Trophoblast cell (in vitro differentiated cells and primary cell): ENCODE data around the gene GPR143.
A peak's percentile ranks its signal among the peaks of the same experiment; 100 is the strongest.
"Not testable (repeated sequence)": the region's sequence is repeated elsewhere in the genome, so short reads cannot be mapped to it uniquely, and the experiment has no call there.

Experiments used
- DNase-seq, 2 donors: peaks; one replicate each; pipeline ENCODE4 v3.0.0-alpha.2; 2016
- H2AFZ ChIP-seq: 2 replicates; pipeline ENCODE4 v1.6.1; 2013; ENCODE audit warnings: low read length, moderate library complexity, mild to moderate bottlenecking; ENCODE audit not compliant: insufficient read depth, poor library complexity
- H2AK5ac ChIP-seq: 2 replicates; pipeline ENCODE4 v1.6.1; 2013; ENCODE audit warnings: mild to moderate bottlenecking, low read length
- H2BK120ac ChIP-seq: 2 replicates; pipeline ENCODE4 v1.6.1; 2013; ENCODE audit warnings: low read length, mild to moderate bottlenecking, moderate library complexity; ENCODE audit not compliant: insufficient read depth, poor library complexity
- H2BK12ac ChIP-seq: 2 replicates; pipeline ENCODE4 v1.6.1; 2013; ENCODE audit warnings: mild to moderate bottlenecking, low read length, moderate library complexity
- H2BK5ac ChIP-seq: 2 replicates; pipeline ENCODE4 v1.6.1; 2013; ENCODE audit warnings: low read length, low read depth, moderate library complexity, mild to moderate bottlenecking; ENCODE audit not compliant: poor library complexity
- H3K14ac ChIP-seq: 2 replicates; pipeline ENCODE4 v1.6.1; 2013; ENCODE audit warnings: mild to moderate bottlenecking, low read length
- H3K18ac ChIP-seq: 2 replicates; pipeline ENCODE4 v1.6.1; 2013; ENCODE audit warnings: mild to moderate bottlenecking, low read length
- H3K23ac ChIP-seq: 2 replicates; pipeline ENCODE4 v1.6.1; 2013; ENCODE audit warnings: low read length
- H3K27ac ChIP-seq: 2 replicates; pipeline ENCODE4 v1.5.1; 2013; ENCODE audit warnings: low read depth, mild to moderate bottlenecking, inconsistent platforms, low read length, moderate library complexity
- H3K27me3 ChIP-seq: 2 replicates; pipeline ENCODE4 v1.6.1; 2013; ENCODE audit warnings: inconsistent platforms, mild to moderate bottlenecking, low read length, moderate library complexity; ENCODE audit not compliant: insufficient read depth
- H3K36me3 ChIP-seq, 2 experiments: 1 replicate in 1 of 2; 2 replicates in 1 of 2; pipeline ENCODE4 v1.6.1; 2013; ENCODE audit warnings: low read length in 2 of 2, mild to moderate bottlenecking in 2 of 2, moderate library complexity in 1 of 2; ENCODE audit not compliant: insufficient read depth in 2 of 2, control insufficient read depth in 1 of 2
- H3K4ac ChIP-seq: 2 replicates; pipeline ENCODE4 v1.6.1; 2013; ENCODE audit warnings: low read depth, mild to moderate bottlenecking, low read length, moderate library complexity
- H3K4me1 ChIP-seq, 2 experiments: 1 replicate in 1 of 2; 2 replicates in 1 of 2; pipeline ENCODE4 v1.6.1; 2013; ENCODE audit warnings: low read length in 2 of 2, mild to moderate bottlenecking in 2 of 2, moderate library complexity in 1 of 2; ENCODE audit not compliant: insufficient read depth in 2 of 2, control insufficient read depth in 1 of 2
- H3K4me2 ChIP-seq: 2 replicates; pipeline ENCODE4 v1.6.1; 2013; ENCODE audit warnings: inconsistent platforms, mild to moderate bottlenecking, low read length, moderate library complexity
- H3K4me3 ChIP-seq: 2 replicates; pipeline ENCODE4 v1.5.1; 2013; ENCODE audit warnings: mild to moderate bottlenecking, low read depth, low read length, inconsistent platforms
- H3K79me1 ChIP-seq: one replicate; pipeline ENCODE4 v1.6.1; 2013; ENCODE audit warnings: low read length
- H3K79me2 ChIP-seq: 2 replicates; pipeline ENCODE4 v1.6.1; 2013; ENCODE audit warnings: low read length, mild to moderate bottlenecking; ENCODE audit not compliant: control insufficient read depth, insufficient read depth, poor library complexity
- H3K9ac ChIP-seq: 2 replicates; pipeline ENCODE4 v1.6.1; 2013; ENCODE audit warnings: mild to moderate bottlenecking, low read length
- H3K9me3 ChIP-seq: 2 replicates; pipeline ENCODE4 v1.6.1; 2013; ENCODE audit warnings: low read depth, mild to moderate bottlenecking, control low read depth, inconsistent platforms, low read length; ENCODE audit not compliant: insufficient read depth
- H4K12ac ChIP-seq: 2 replicates; pipeline ENCODE4 v1.6.1; 2013; ENCODE audit warnings: low read depth, mild to moderate bottlenecking, low read length, moderate library complexity
- H4K8ac ChIP-seq: 2 replicates; pipeline ENCODE4 v1.6.1; 2013; ENCODE audit warnings: low read depth, mild to moderate bottlenecking, low read length, moderate library complexity
- H4K91ac ChIP-seq: one replicate; pipeline ENCODE4 v1.6.1; 2013; ENCODE audit warnings: low read depth, mild to moderate bottlenecking, low read length, moderate library complexity
- WGBS: extraction: QIAGEN DNeasy Blood & Tissue Kit; methylation state at CpG from one replicate; pipeline ENCODE4 v1.1.7; 2013; ENCODE audit warnings: missing lambda C conversion rate; ENCODE audit not compliant: insufficient read length, insufficient coverage; ENCODE audit errors: extremely low coverage; 5-methylcytosine and 5-hydroxymethylcytosine counted together

Gene GPR143

DNA sequence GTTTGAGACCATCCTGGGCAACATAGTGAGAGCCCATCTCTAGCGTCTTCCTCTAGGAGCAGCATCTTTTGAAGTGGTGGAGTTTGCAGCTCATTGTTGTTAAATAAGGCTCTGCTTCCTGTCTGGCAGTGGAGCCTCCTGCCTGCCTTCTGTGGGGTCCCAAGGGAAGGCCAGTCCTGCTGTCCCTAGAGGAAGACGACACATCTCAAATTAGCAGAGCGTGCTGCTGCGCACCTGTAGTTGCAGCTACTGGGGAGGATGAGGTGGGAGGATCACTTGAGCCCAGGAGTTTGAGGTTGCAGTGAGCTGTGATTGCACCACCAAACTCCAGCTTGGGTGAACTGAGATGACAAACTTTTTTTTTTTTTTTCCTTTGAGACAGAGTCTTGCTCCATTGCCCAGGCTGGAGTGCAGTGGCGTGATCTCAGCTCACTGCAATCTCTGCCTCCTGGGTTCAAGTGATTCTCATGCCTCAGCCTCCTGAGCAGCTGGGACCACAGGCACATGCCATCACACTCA lies 2.7 kb upstream of the GPR143 start:
- H2BK12ac ChIP-seq, result not testable (repeated sequence)
- WGBS, result no CpG with 5 or more reads among the region's 5 CpGs

GRCh38 chrX:9767375-9767774 lies 1.7 kb upstream of the GPR143 start:
- Histone ChIP-seq H3K27me3 (no peaks in the 10 kb centered on the region), H3K4me3 (no peak overlapping the region), H2BK12ac (no peak overlapping the region), H3K14ac (no peak overlapping the region), H3K9me3 (no peaks in the 10 kb centered on the region), H3K79me1 (peaks cover 4% of the 10 kb centered on the region), H3K27ac (no peak overlapping the region), H3K23ac (no peak overlapping the region), H2AFZ (no peak overlapping the region), H2AK5ac (no peak overlapping the region), H4K12ac (no peak overlapping the region), H3K4me2 (no peak overlapping the region), H2BK5ac (no peak overlapping the region), H4K8ac (no peak overlapping the region), H3K9ac (no peak overlapping the region), H3K4me1 (peaks cover 4 to 7% of the 10 kb centered on the region in 2 experiments), H3K18ac (no peak overlapping the region), H3K79me2 (peaks cover 4% of the 10 kb centered on the region), H4K91ac (no peak overlapping the region), H2BK120ac (no peak overlapping the region), H3K36me3 (no peaks in the 10 kb centered on the region), H3K4ac (no peak overlapping the region)
- no CpG with 5 or more reads among the region's 6 CpGs for WGBS
- no peak for DNase-seq

More for the DNA sequence above, 2.7 kb upstream of the GPR143 start:
- H3K27ac ChIP-seq, H2AFZ ChIP-seq, H3K9ac ChIP-seq, H3K9me3 ChIP-seq, H2BK5ac ChIP-seq, H3K18ac ChIP-seq, H3K79me2 ChIP-seq, H3K23ac ChIP-seq, H3K4me1 ChIP-seq, H3K4me2 ChIP-seq, H3K14ac ChIP-seq, H2BK120ac ChIP-seq, H3K36me3 ChIP-seq, H3K4me3 ChIP-seq, H3K79me1 ChIP-seq, H4K12ac ChIP-seq, H2AK5ac ChIP-seq, H4K8ac ChIP-seq, H3K27me3 ChIP-seq, H3K4ac ChIP-seq, H4K91ac ChIP-seq: not testable (repeated sequence)
- DNase-seq, result peak in 1 of 2 donors; percentile 12

DNA sequence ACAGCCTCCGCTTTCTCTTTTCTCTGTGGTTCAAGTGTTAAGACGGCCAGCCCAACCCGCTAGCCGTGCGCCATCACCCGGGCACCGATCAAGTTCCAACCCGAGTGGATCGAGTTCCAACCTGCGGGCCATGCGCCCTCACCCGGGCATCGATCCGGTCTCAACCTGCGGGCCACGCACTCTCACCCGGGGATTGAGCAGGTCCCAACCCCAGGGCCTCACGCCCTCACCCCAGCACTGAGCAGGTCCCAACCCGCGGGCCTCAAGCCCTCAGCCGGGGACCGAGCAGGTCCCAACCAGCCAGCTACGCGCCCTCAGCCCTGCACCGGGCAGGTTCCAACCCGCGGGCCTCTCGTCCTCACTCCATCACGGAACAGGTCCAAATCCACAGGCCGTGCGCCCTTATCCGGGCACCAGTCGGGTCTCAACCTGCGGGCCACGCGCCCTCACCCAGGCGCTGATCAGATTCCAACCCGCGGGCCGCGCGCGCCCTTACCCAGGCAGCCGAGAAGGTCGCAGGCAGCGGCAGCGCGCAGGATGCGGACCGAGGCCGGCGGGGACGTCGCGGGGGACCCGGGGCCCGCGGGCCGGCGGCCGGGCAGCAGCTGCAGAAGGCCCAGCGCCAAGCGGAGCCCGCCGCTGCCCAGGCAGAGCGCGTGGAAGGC lies 443 bp downstream of the GPR143 start:
- peak overlapping the region; percentile 43 for H4K12ac ChIP-seq
- no CpG with 5 or more reads among the region's 67 CpGs for WGBS
- H4K91ac ChIP-seq, result no peak overlapping the region
- H3K9me3 ChIP-seq, result no peaks in the 10 kb centered on the region
- no peak overlapping the region for H3K9ac ChIP-seq
- peak overlapping the region; percentile 80 for H2BK12ac ChIP-seq
- H3K4me3 ChIP-seq, result peak overlapping the region; percentile 58
- no peak overlapping the region for H2BK5ac ChIP-seq
- H3K79me2 ChIP-seq, result peaks cover 4% of the 10 kb centered on the region
- H3K23ac ChIP-seq, result no peak overlapping the region
- peak overlapping the region; percentile 74 for H3K4me2 ChIP-seq
- no peak for DNase-seq
- no peaks in the 10 kb centered on the region for H3K36me3 ChIP-seq
- peak overlapping the region; percentile 36 for H3K4ac ChIP-seq
- peaks cover 4% of the 10 kb centered on the region in 2 experiments for H3K4me1 ChIP-seq
- H2AFZ ChIP-seq, result peak overlapping the region; percentile 74
- H2BK120ac ChIP-seq, result peak overlapping the region; percentile 43
- H4K8ac ChIP-seq, result peak overlapping the region; percentile 78
- H3K79me1 ChIP-seq, result peaks cover 4% of the 10 kb centered on the region
- no peaks in the 10 kb centered on the region for H3K27me3 ChIP-seq
- peak overlapping the region; percentile 51 for H3K14ac ChIP-seq
- no peak overlapping the region for H3K27ac ChIP-seq
- peak overlapping the region; percentile 53 for H3K18ac ChIP-seq
- no peak overlapping the region for H2AK5ac ChIP-seq

GRCh38 chrX:9759337-9759736 lies 6.3 kb downstream of the GPR143 start:
- H2AK5ac ChIP-seq, result no peak overlapping the region
- no peaks in the 10 kb centered on the region for H3K36me3 ChIP-seq
- H4K12ac ChIP-seq, result no peak overlapping the region
- H3K9me3 ChIP-seq, result no peaks in the 10 kb centered on the region
- no peak overlapping the region for H2BK12ac ChIP-seq
- H4K8ac ChIP-seq, result no peak overlapping the region
- no CpG with 5 or more reads among the region's 8 CpGs for WGBS
- H2BK120ac ChIP-seq, result no peak overlapping the region
- no peak overlapping the region for H2AFZ ChIP-seq
- H3K4me2 ChIP-seq, result no peak overlapping the region
- no peak overlapping the region for H3K27ac ChIP-seq
- H2BK5ac ChIP-seq, result no peak overlapping the region
- no peaks in the 10 kb centered on the region for H3K27me3 ChIP-seq
- no peak overlapping the region for H4K91ac ChIP-seq
- no peak overlapping the region for H3K18ac ChIP-seq
- H3K14ac ChIP-seq, result no peak overlapping the region
- peak in 1 of 2 donors; percentile 7 for DNase-seq
- no peak overlapping the region for H3K4me3 ChIP-seq
- no peaks in the 10 kb centered on the region for H3K79me1 ChIP-seq
- no peak overlapping the region for H3K4ac ChIP-seq
- H3K4me1 ChIP-seq, result no peaks in the 10 kb centered on the region
- no peaks in the 10 kb centered on the region for H3K79me2 ChIP-seq
- H3K23ac ChIP-seq, result no peak overlapping the region
- H3K9ac ChIP-seq, result no peak overlapping the region
